Endothelial cell of umbilical vein (primary cell): ENCODE data around the gene FAM193A. TPM values are rescaled to one million over a fixed set of nuclear protein-coding genes. Genes with fewer than 3 reads are reported as not detected.
"Not testable (repeated sequence)": the region's sequence is repeated elsewhere in the genome, so short reads cannot be mapped to it uniquely, and the experiment has no call there.

Experiments used
- BruUV-seq: library from RNA; stranded (reverse); fragments of 400-500 nt; replicated peaks from 2 replicates; lab custom pipeline; 2021; lab: Mats Ljungman, UMichigan
- CTCF ChIA-PET: fragments of 300-600, 350-600 bp; sonication (Branson Sonifier 250); formaldehyde crosslinking; loops from one replicate; lab custom pipeline; 2021; ENCODE audit warnings: antibody characterized with exemption, inconsistent platforms; lab: Charles Lee
- POLR2A ChIA-PET: fragments of 300-600, 350-600 bp; sonication (Branson Sonifier 250); formaldehyde crosslinking; loops from one replicate; lab custom pipeline; 2021; ENCODE audit warnings: antibody characterized with exemption, inconsistent platforms; lab: Charles Lee
- DNase-seq: peaks from one replicate; pipeline ENCODE4 v3.0.0-alpha.2; 2011; ENCODE audit warnings: low read depth, low spot score
- FAIRE-seq: peaks from 2 replicates; lab custom pipeline; 2011; peaks lifted over from hg19 to GRCh38; lab: Jason Lieb, UNC
- H2AFZ ChIP-seq: 2 replicates; pipeline ENCODE4 v1.6.0; 2012; ENCODE audit warnings: low read depth, low read length, control low read depth, inconsistent platforms
- H3K27ac ChIP-seq: 2 replicates; pipeline ENCODE4 v1.5.1; 2011; ENCODE audit warnings: low read depth, mild to moderate bottlenecking, control low read depth, low read length, moderate library complexity; ENCODE audit not compliant: insufficient read depth
- H3K27me3 ChIP-seq, 2 experiments: 2 replicates each; pipeline versions ENCODE4 v1.6.0 to v1.6.1; 2011; ENCODE audit warnings: low read length in 2 of 2, mixed read lengths in 1 of 2; ENCODE audit not compliant: control insufficient read depth in 2 of 2, insufficient read depth in 2 of 2
- H3K36me3 ChIP-seq, 2 experiments: 2 replicates in 1 of 2; 3 replicates in 1 of 2; pipeline ENCODE4 v1.5.1; 2011; ENCODE audit warnings: low read length in 2 of 2, mild to moderate bottlenecking in 1 of 2, moderate library complexity in 1 of 2; ENCODE audit not compliant: control insufficient read depth in 2 of 2, insufficient read depth in 2 of 2; ENCODE audit errors: extremely low read depth in 1 of 2
- H3K4me1 ChIP-seq: 3 replicates; pipeline ENCODE4 v1.5.1; 2011; ENCODE audit warnings: mild to moderate bottlenecking, low read length; ENCODE audit not compliant: control insufficient read depth, insufficient read depth; ENCODE audit errors: extremely low read depth
- H3K4me2 ChIP-seq: 2 replicates; pipeline ENCODE4 v1.6.1; 2011; ENCODE audit warnings: low read length, control low read depth, mixed read lengths; ENCODE audit not compliant: insufficient read depth
- H3K4me3 ChIP-seq, 3 experiments: fragments of 200-600 bp in 1 of 3; sonication (generic), shearing (Covaris generic) in 1 of 3; replicated peaks in 1 of 3; 2 replicates each; pipeline ENCODE4 v1.5.1; 2011 to 2016; ENCODE audit warnings: control low read depth in 3 of 3, low read length in 3 of 3, mild to moderate bottlenecking in 2 of 3, inconsistent platforms in 1 of 3, low read depth in 1 of 3, moderate library complexity in 1 of 3; ENCODE audit not compliant: insufficient read depth in 1 of 3
- H3K79me2 ChIP-seq: 2 replicates; pipeline ENCODE4 v1.6.0; 2012; ENCODE audit warnings: low read length, inconsistent platforms; ENCODE audit not compliant: control insufficient read depth, insufficient read depth
- H3K9ac ChIP-seq: replicated peaks from 2 replicates; pipeline ENCODE3; 2011; ENCODE audit warnings: low read length, control low read depth; ENCODE audit not compliant: insufficient read depth; ENCODE audit errors: extremely low read depth
- H3K9me1 ChIP-seq: replicated peaks from 3 replicates; pipeline ENCODE4 v1.6.0; 2011; ENCODE audit warnings: mild to moderate bottlenecking, low read length; ENCODE audit not compliant: control insufficient read depth, insufficient read depth; ENCODE audit errors: extremely low read depth
- H3K9me3 ChIP-seq: replicated peaks from 2 replicates; pipeline ENCODE4 v1.5.1; 2012; ENCODE audit warnings: low read length, inconsistent platforms; ENCODE audit not compliant: control insufficient read depth, insufficient read depth
- H4K20me1 ChIP-seq: replicated peaks from 2 replicates; pipeline ENCODE3; 2011; ENCODE audit warnings: mild to moderate bottlenecking, low read length; ENCODE audit not compliant: control insufficient read depth, insufficient read depth; ENCODE audit errors: extremely low read depth
- EZH2 ChIP-seq: IDR thresholded peaks from 2 replicates; pipeline ENCODE4 v1.6.1; 2012; ENCODE audit warnings: borderline replicate concordance, low read depth, mild to moderate bottlenecking, moderate library complexity, low read length, inconsistent platforms; ENCODE audit not compliant: severe bottlenecking
- FOS ChIP-seq: IDR thresholded peaks from 2 replicates; pipeline ENCODE4 v1.6.1; 2011; ENCODE audit warnings: mild to moderate bottlenecking, low read length, moderate library complexity, borderline replicate concordance; ENCODE audit not compliant: insufficient read depth
- GATA2 ChIP-seq: IDR thresholded peaks from 2 replicates; pipeline ENCODE4 v1.7.0; 2011; ENCODE audit warnings: low read depth, mild to moderate bottlenecking, moderate library complexity, mixed read lengths, low read length; ENCODE audit not compliant: insufficient read length, insufficient read depth
- POLR2A ChIP-seq: IDR thresholded peaks from 2 replicates; pipeline ENCODE4 v1.6.1; 2012; ENCODE audit warnings: low read depth, mild to moderate bottlenecking, control low read depth, low read length
- dilution Hi-C: fragments of 300-500 bp; cut with MboI; formaldehyde crosslinking; loops from one replicate; pipeline ENCODE4 v1.15.0; 2019; ENCODE audit warnings: low sequenced_read_pairs; ENCODE audit not compliant: extremely low pct_ligation_motif_present
- intact Hi-C: fragments of 100-400 bp; cut with micrococcal nuclease; formaldehyde crosslinking; loops from one replicate; pipeline ENCODE4 v1.10.0; 2022
- polyA plus RNA-seq, 4 experiments: library from polyadenylated mRNA; depleted of rRNA in 3 of 4; stranded (reverse) in 3 of 4; unstranded in 1 of 4; fragments of >200 nt; gene quantifications; 2 replicates each; pipeline versions ENCODE4 v1.2.1 to v1.2.3, GENCODE V29; 2011 to 2012; ENCODE audit warnings: missing spikeins in 1 of 4
- total RNA-seq: library from RNA; stranded (reverse); gene quantifications from 2 replicates; pipeline ENCODE4 v1.2.3, GENCODE V29; 2021
- TF ChIP-seq, protein P1 (sequence below), 2 donors: IDR thresholded peaks; 1 replicate in 1 of 2; 2 replicates in 1 of 2; pipeline ENCODE4 v1.5.1; 2011; ENCODE audit warnings: low read length in 2 of 2, mild to moderate bottlenecking in 2 of 2, moderate library complexity in 2 of 2, control low read depth in 1 of 2, inconsistent platforms in 1 of 2, low read depth in 1 of 2; ENCODE audit not compliant: insufficient read depth in 1 of 2; ENCODE audit errors: extremely low read depth in 1 of 2

FAM193A gene
- total and polyA plus RNA-seq, 2 donors (not counting 3 experiments of a cell fraction or from before 2014, with no cell fraction given): 12.3 to 32.1 TPM

DNA sequence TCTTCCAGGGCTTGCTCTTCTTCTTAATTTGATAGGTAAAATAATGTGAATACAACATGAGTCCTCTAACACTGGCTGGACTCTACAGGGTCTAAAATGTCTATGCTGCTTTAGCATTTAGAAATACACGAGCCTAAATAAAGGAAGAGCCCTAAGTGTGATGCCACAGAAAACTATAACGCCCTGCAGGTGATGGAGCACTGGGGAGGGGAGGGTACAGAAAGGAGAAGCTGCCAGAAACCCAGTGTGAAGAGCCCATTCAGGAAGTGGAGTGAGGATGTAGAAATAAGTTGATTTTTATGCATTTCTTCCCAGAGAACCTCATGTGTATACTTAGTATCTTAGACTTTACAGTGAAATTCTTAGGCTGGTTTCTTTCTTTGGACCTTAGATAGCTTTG lies 136.3 kb downstream of the FAM193A start:
- no TSS peak for BruUV-seq
- ChIA-PET CTCF (interaction anchor here (1.0 to 1.6 kb wide), 5 partner anchors 10 to 91 kb away, joined by 3 to 6 read pairs (median 4); no protein-coding TSS in a partner anchor), POLR2A (no interaction called here)
- H3K4me2 ChIP-seq: no peak overlapping the region
- no peak overlapping the region for H2AFZ ChIP-seq
- no peaks in the 10 kb centered on the region for H3K9me1 ChIP-seq
- peaks cover 8% of the 10 kb centered on the region for H3K79me2 ChIP-seq
- no peaks in the 10 kb centered on the region for H4K20me1 ChIP-seq
- no peak for DNase-seq
- H3K4me1 ChIP-seq: no peaks in the 10 kb centered on the region
- H3K36me3 ChIP-seq: peaks cover 9 to 16% of the 10 kb centered on the region in 2 experiments
- no peaks in the 10 kb centered on the region for H3K27me3 ChIP-seq
- intact Hi-C loops: no loop called here
- TF ChIP-seq EZH2 (no peak), FOS (no peak), POLR2A (no peak)
- TF ChIP-seq, protein P1, sequence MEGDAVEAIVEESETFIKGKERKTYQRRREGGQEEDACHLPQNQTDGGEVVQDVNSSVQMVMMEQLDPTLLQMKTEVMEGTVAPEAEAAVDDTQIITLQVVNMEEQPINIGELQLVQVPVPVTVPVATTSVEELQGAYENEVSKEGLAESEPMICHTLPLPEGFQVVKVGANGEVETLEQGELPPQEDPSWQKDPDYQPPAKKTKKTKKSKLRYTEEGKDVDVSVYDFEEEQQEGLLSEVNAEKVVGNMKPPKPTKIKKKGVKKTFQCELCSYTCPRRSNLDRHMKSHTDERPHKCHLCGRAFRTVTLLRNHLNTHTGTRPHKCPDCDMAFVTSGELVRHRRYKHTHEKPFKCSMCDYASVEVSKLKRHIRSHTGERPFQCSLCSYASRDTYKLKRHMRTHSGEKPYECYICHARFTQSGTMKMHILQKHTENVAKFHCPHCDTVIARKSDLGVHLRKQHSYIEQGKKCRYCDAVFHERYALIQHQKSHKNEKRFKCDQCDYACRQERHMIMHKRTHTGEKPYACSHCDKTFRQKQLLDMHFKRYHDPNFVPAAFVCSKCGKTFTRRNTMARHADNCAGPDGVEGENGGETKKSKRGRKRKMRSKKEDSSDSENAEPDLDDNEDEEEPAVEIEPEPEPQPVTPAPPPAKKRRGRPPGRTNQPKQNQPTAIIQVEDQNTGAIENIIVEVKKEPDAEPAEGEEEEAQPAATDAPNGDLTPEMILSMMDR (IDR thresholded peaks at IDR 0.05; ENCODE audit: extremely low read depth in 1 of 2, insufficient read depth in 1 of 2, low read depth in 1 of 2, low read length in 2 of 2): no peak
- no peak overlapping the region for H3K9ac ChIP-seq
- H3K4me3 ChIP-seq: no peak overlapping the region
- H3K27ac ChIP-seq: no peak overlapping the region
- no peaks in the 10 kb centered on the region for H3K9me3 ChIP-seq
- dilution Hi-C loops: no loop called here
- FAIRE-seq: no peak

DNA sequence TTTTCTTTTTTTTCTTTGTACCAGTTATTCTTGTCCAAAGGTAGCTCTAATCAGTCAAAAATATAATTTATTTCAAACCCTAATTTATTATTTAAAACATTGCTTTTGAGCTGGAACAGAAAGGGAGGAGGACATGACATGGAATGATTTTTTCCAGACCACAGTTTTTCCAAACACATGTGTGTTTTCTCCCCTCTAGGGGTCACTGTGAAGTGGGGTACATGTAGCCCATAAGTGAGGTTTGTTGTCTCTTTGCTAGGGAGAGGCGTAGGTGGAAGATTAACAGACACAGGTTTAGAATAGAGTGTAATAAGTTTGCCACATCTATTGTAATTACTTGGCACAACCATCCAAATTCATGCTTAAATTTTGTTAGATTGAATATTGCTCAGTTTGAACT lies 136.7 kb downstream of the FAM193A start:
- Histone ChIP-seq H4K20me1 (no peaks in the 10 kb centered on the region), H3K4me3 (no peak overlapping the region), H2AFZ (no peak overlapping the region), H3K9ac (no peak overlapping the region), H3K4me1 (no peaks in the 10 kb centered on the region), H3K27ac (no peak overlapping the region), H3K27me3 (no peaks in the 10 kb centered on the region), H3K9me3 (no peaks in the 10 kb centered on the region), H3K79me2 (peaks cover 8% of the 10 kb centered on the region), H3K36me3 (peaks cover 9 to 16% of the 10 kb centered on the region in 2 experiments), H3K9me1 (no peaks in the 10 kb centered on the region), H3K4me2 (no peak overlapping the region)
- ChIA-PET CTCF (interaction anchor here (1.0 to 1.6 kb wide), 5 partner anchors 10 to 90 kb away, joined by 3 to 6 read pairs (median 4); no protein-coding TSS in a partner anchor), POLR2A (no interaction called here)
- intact Hi-C loops: no loop called here
- no TSS peak for BruUV-seq
- dilution Hi-C loops: no loop called here
- DNase-seq: peak; percentile 13
- TF ChIP-seq, protein P1 (IDR thresholded peaks at IDR 0.05; ENCODE audit: extremely low read depth in 1 of 2, insufficient read depth in 1 of 2, low read depth in 1 of 2, low read length in 2 of 2): peak; percentile 12 to 31
- TF ChIP-seq GATA2: no peak
- FAIRE-seq: no peak

DNA sequence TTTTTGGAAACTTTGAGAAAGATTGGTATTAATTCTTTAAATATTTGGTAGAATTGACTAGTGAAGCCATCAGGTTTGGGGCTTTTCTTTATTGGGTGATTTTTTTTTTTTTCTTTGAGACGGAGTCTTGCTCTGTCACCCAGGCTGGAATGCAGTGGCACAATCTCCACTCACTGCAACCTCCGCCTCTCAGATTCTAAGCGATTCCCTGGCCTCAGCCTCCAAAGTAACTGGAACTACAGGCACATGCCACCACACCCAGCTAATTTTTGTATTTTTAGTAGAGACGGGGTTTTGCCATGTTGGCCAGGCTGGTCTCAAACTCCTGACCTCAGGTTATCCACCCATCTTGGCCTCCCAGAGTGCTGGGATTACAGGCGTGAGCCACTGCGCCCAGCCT lies 143.3 kb downstream of the FAM193A start:
- BruUV-seq, H3K27me3 ChIP-seq, H3K9ac ChIP-seq, intact Hi-C loops, H4K20me1 ChIP-seq, DNase-seq, POLR2A ChIA-PET, dilution Hi-C loops, H3K27ac ChIP-seq, H3K4me2 ChIP-seq, H3K9me3 ChIP-seq, H3K9me1 ChIP-seq, H3K4me1 ChIP-seq, H3K79me2 ChIP-seq, H3K36me3 ChIP-seq, FAIRE-seq, H2AFZ ChIP-seq, H3K4me3 ChIP-seq: not testable (repeated sequence)
- CTCF ChIA-PET: interaction anchor here (2.2 kb wide), 1 partner anchor 11 kb away, joined by 7 read pairs; no protein-coding TSS in a partner anchor
